GM12891 (cell line): ENCODE measurements around the gene NSUN7.

ENCODE experiments used
- POLR2A ChIP-seq: IDR thresholded peaks from 2 replicates; pipeline ENCODE4 v1.6.1; 2011; ENCODE audit warnings: low read depth, low read length, control low read depth
- POLR2AphosphoS5 ChIP-seq: IDR thresholded peaks from 2 replicates; pipeline ENCODE4 v1.6.1; 2011; ENCODE audit warnings: low read depth, low read length, control low read depth
- SPI1 ChIP-seq: IDR thresholded peaks from 2 replicates; pipeline ENCODE4 v1.6.1; 2011; ENCODE audit warnings: low read depth, low read length, control low read depth
- TAF1 ChIP-seq: IDR thresholded peaks from 2 replicates; pipeline ENCODE4 v1.6.1; 2011; ENCODE audit warnings: low read depth, low read length, control low read depth

- no peak for TF ChIP-seq POLR2AphosphoS5
- TF ChIP-seq TAF1 = no peak
- TF ChIP-seq POLR2A = no peak
- no peak for TF ChIP-seq SPI1
Measured at GRCh38 chr4:40788331-40788730, 38.6 kb downstream of the NSUN7 start.
